Forelimb muscle (tissue), 1 donor: ENCODE measurements around the gene CLMP. TPM values are rescaled to one million over a fixed set of nuclear protein-coding genes. Genes with fewer than 3 reads are reported as not detected.

Experiments used
- DNase-seq: peaks from one replicate; pipeline ENCODE4 v3.0.0-alpha.2; 2013; ENCODE audit warnings: low read depth
- polyA plus RNA-seq: library from polyadenylated mRNA; unstranded; fragments of 120-200 nt; gene quantifications from one replicate; pipeline ENCODE4 v1.2.1, GENCODE V29; 2013; ENCODE audit not compliant: insufficient read length

CLMP gene, protein sequence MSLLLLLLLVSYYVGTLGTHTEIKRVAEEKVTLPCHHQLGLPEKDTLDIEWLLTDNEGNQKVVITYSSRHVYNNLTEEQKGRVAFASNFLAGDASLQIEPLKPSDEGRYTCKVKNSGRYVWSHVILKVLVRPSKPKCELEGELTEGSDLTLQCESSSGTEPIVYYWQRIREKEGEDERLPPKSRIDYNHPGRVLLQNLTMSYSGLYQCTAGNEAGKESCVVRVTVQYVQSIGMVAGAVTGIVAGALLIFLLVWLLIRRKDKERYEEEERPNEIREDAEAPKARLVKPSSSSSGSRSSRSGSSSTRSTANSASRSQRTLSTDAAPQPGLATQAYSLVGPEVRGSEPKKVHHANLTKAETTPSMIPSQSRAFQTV
- polyA plus RNA-seq, result 12.0 TPM

- no peak for DNase-seq
Measured at GRCh38 chr11:123195188-123196059, at the start of gene CLMP. TSS of gene CLMP (minus strand) at chr11:123195248. CDS start at chr11:123194940, 308 bp downstream.

DNA sequence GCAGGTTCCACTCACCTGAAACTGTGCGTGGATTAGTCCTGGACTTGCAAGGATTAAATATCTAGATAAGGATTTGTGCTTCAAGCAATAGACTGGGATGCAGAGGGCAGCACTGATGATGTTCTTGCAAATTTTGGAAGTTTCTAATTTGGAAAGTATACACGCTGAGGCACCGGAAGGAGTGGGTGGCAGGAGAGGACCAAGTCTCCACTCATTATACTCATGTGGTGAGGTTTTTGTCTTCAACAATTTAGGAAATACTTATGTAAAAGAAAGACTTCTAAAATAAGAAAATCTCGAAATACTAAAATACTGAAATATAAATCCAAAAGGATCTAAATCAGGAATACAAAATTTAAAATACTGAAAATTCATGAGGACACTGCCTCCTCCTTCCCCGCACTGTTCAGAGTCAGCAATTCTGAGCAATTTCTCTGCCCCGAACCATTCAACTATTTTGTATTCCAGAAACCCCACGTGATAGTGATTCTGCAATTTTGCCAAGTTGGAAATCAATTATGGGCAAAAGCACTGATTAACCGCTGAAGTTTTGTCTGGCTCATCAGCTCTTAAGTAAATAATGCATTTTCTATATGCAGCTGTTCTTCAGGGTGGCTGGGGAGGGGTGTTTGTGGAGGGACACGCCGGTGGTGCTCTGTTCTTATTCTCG is 47.0 kb upstream of the CLMP start:
- no peak for DNase-seq

DNA sequence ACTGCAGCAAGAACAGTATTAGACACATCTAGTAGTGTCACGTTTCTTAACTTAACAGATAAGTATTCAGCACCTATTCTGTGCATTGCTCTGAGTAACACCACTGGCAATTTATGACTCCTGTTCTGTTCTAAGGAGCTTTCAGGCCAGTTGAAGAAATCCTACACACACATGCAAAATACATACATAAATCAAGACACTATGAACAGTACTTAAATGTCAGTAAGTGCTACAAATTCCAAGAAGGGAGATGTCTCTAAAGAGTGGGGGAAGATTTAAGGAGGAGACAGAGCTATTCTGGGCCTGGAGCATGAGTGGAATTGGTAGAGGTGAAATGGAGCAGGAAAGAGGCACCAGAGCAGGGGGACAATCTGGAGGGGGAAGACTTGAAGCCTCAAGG is 46.2 kb upstream of the CLMP start:
- DNase-seq, result no peak

DNA sequence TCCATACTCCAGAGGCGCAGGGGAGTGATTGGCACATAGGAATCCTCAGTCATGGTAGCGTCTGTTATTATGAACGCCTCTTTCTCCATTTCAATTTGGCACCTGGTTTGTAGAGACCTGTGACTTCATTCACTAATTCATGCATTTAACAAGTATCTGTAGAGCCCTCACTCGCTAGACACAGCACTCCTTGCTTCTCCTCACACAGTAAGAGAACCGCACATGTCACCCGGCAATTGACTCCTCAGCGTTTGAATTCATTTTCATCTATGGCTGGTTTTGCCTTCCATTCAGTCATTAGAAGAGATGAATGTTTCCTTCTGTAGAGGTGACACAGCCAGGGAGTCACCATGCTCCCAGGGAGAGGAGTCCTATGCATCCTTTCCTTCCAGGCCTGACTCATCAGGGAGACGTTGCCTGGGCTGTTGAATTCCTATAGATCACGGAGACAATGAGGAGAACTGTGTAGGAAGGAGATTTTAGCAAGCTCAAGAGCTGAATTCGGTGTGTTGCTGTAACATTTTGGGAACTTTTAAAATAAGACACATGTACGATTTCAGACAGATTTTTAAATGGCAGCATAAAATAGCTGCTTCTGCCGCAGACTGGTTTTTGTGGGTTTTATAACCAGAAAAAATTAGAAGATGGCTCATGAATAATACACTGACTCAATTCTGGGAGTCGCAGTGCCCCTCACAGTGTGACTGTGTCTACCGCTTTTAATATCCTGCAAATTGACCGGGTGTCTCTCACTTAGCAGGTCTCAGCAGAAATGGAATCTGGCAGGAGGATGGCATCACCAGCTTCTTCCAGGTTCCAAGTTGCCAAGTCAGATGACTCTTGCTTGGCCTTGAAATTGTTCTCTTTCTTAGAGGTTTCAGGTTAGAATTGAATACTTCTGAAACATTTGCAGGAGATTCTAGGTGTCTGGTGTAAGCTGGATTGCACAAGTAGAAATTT is 44.4 kb upstream of the CLMP start:
- DNase-seq, result no peak

DNA sequence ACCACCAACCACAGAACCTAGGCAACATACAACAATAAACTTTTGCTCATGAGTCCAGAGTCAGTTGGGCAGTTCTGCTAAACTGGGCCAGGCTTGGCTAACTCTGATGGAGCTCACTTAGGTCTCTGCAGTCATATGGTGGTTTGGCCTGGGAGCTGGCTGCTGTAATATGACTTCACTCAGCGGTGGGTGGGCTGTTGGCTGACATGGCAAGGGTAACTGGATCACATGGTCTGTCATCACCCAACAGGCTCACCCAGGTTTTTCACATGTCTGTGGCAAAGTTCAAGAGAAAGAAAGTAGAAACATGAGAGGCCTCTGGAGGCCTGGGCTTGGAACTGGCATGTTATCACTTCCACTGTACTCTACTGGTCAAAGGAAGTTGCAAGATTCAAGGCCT is 43.2 kb upstream of the CLMP start:
- DNase-seq, result no peak

GRCh38 chr11:123236879-123237278 is 41.8 kb upstream of the CLMP start:
- DNase-seq, result no peak

GRCh38 chr11:123235656-123236261 is 40.7 kb upstream of the CLMP start:
- no peak for DNase-seq

DNA sequence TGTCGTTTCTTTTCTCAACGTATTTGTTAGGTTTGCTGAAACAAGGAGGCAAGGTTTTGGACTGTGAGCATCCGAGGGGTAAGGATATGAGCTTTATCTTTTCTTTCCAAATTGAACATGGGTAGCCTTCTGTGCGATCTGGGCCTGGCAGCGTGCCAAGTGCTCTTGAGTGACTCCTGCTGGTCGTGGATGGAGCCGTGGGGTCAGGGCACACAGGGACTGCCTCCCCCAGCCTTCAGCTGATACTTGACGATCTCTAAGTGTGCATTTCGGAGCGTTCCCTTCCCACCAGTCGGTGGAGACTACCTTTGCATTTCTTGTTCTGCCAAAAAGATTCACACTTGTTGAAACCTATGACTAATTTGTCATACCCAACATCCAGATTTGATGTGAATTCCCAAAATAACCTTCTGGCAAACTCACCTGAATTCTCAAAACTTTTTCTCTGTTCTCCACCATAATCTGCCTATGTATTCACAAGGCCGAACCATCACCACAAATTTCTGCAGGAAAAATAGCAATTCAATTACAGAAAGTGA is 40.1 kb upstream of the CLMP start:
- DNase-seq, result no peak

DNA sequence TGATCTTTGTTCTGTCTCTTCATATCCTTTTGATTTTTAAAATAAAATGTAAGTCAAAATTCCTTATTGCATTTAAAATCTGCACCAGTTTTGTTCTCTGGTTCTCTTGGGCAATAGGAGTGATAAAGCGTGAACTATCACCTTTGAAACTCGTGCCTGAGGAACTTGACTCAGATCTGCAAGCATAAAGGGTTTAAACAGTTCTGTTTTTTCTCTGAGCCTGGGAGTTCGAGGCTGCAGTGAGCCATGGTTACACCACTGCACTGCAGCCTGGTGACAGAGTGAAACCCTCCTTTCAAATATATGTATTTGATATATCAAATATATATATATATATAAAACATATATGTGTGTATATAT is 38.9 kb upstream of the CLMP start:
- DNase-seq, result no peak

DNA sequence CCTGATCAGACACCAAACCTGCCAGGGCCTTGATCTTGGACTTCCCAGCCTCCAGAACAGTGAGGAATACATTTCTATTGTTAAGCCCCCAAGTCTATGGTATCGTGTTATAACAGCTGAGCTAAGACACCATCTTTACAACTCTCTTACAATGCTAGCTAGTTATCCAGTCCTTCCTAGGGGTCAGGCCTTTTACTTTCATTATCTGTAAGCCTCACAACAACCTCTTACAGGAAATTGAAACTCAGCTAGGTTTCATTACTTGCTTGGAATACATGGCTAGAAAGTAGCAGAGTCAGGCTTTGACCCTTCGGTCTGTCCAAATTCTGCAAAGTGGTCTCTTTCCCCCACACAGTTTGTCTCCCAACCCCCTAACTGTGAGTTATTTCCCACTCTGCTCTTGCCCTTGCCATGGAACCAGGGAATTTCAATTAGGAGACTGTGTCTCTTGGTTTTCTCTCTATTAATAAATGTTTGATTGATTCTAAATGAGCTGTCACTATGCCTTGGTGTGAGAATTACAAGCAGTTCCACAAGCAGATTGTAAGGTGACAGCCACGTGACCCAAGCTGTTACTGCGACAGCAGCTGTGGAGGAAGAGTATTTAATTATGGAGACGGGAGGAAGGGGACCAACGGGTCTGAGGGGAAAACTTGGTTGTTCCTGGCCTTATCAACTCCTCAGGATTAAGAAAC is 38.4 kb upstream of the CLMP start:
- DNase-seq, result no peak

GRCh38 chr11:123231777-123232176 is 36.7 kb upstream of the CLMP start:
- DNase-seq, result no peak

DNA sequence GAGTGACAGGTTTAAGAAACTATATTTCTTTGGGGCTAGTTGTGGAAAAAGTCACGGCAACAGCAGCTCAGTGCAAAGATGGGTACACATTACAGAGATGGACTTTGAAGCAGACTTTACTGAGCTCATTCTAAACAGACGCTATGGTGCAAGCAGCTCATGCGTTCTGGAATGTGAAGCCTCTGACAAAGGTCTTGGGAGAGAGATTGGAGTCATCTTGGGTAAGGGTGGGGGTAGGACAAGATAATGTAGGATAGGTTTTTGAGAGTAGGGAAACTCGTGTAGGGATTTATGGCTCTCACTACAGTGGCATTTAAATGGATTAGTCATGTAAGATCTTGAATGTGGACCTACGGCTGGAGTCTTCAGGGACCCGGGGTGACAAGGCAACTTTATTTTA is 36.2 kb upstream of the CLMP start:
- DNase-seq, result no peak

GRCh38 chr11:123230346-123230745 is 35.3 kb upstream of the CLMP start:
- DNase-seq, result no peak

GRCh38 chr11:123228496-123229163 is 33.6 kb upstream of the CLMP start:
- DNase-seq, result no peak

- DNase-seq, result no peak
Measured at GRCh38 chr11:123227763-123228495, 32.9 kb upstream of the CLMP start.

DNA sequence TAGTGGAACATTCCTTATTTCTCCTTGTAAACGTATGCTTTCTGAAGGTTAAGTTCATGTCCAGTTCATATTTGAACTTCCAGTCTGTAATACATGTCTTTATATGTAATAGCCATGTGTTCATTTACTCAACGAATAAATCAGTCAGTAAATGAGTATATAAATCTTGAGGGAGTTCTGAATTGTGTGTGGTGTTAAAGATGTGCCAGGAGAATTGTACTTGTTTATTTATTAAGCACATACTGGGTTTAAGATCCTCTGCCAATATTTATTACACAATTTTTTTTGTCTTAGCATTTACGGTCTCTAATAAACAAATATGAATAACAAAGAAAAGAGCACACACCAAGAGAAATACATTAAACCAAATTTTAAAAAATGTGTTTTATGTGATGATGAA is 26.5 kb upstream of the CLMP start:
- no peak for DNase-seq

- no peak for DNase-seq
Measured at GRCh38 chr11:123221096-123221561, 26.1 kb upstream of the CLMP start.

- no peak for DNase-seq
Measured at GRCh38 chr11:123219066-123219690, 24.1 kb upstream of the CLMP start.
